ENCODE results near the gene SLC9A3.
"Not testable (repeated sequence)": the region's sequence is repeated elsewhere in the genome, so short reads cannot be mapped to it uniquely, and the experiment has no call there.

- TF ChIP-seq LEF1 (IDR thresholded peaks at IDR 0.05; ENCODE audit: borderline replicate concordance); SP1 (IDR thresholded peaks at IDR 0.05); NFRKB (IDR thresholded peaks at IDR 0.05); BHLHE40 (IDR thresholded peaks at IDR 0.05; ENCODE audit: borderline replicate concordance); CTBP1 (IDR thresholded peaks at IDR 0.05; ENCODE audit: borderline replicate concordance); FOXM1 (IDR thresholded peaks at IDR 0.05; ENCODE audit: borderline replicate concordance); SUZ12 (IDR thresholded peaks at IDR 0.05); ARNT (IDR thresholded peaks at IDR 0.05); ZNF384 (IDR thresholded peaks at IDR 0.05); ELF4 (IDR thresholded peaks at IDR 0.05); HDGF (IDR thresholded peaks at IDR 0.05; ENCODE audit: borderline replicate concordance); PKNOX1 (IDR thresholded peaks at IDR 0.05); TARDBP (IDR thresholded peaks at IDR 0.05); L3MBTL2 (conservative IDR thresholded peaks at IDR 0.05): not testable (repeated sequence)
These were observed 16.2 kb downstream of the SLC9A3 start for GRCh38 chr5:507986-508575.
